Activated CD4-positive, alpha-beta memory T cell treated with anti-CD3 and anti-CD28 coated beads, Interleukin-2, amount 10 ng/mL, durations not matched to agents 7 days and 5 days (primary cell): Measurements from ENCODE around the gene PACS1. TPM values are rescaled to one million over a fixed set of nuclear protein-coding genes. Genes with fewer than 3 reads are reported as not detected.

Source experiments
- CTCF ChIA-PET: fragments of 350-600 bp; sonication (Branson Sonifier 250); formaldehyde crosslinking; loops from one replicate; lab custom pipeline; 2021; ENCODE audit warnings: antibody characterized with exemption, inconsistent platforms; lab: Charles Lee
- POLR2A ChIA-PET: fragments of 350-600 bp; sonication (Branson Sonifier 250); formaldehyde crosslinking; loops from one replicate; lab custom pipeline; 2021; ENCODE audit warnings: antibody characterized with exemption; lab: Charles Lee
- DNase-seq: peaks from one replicate; pipeline ENCODE4 v3.0.0-alpha.2; 2020
- H3K27ac Mint-ChIP-seq: one replicate; pipeline ENCODE4 v1.8.0; 2021; ENCODE audit warnings: mild to moderate bottlenecking, mixed read lengths
- H3K27me3 Mint-ChIP-seq: one replicate; pipeline ENCODE4 v1.8.0; 2021; ENCODE audit warnings: mixed read lengths
- H3K36me3 Mint-ChIP-seq: one replicate; pipeline ENCODE4 v1.8.0; 2021; ENCODE audit warnings: low read depth, mixed read lengths
- H3K4me1 Mint-ChIP-seq: one replicate; pipeline ENCODE4 v1.8.0; 2021; ENCODE audit warnings: mixed read lengths
- H3K4me3 Mint-ChIP-seq: one replicate; pipeline ENCODE4 v1.8.0; 2021; ENCODE audit warnings: mild to moderate bottlenecking, mixed read lengths
- H3K9me3 Mint-ChIP-seq: one replicate; pipeline ENCODE4 v1.8.0; 2021; ENCODE audit warnings: mixed read lengths
- total RNA-seq, 2 experiments: library from RNA; stranded (reverse); gene quantifications; one replicate each; pipeline ENCODE4 v1.2.3, GENCODE V29; 2021

Gene PACS1
- total RNA-seq, 2 experiments from 2014 or later, result 86.4 to 95.0 TPM

DNA sequence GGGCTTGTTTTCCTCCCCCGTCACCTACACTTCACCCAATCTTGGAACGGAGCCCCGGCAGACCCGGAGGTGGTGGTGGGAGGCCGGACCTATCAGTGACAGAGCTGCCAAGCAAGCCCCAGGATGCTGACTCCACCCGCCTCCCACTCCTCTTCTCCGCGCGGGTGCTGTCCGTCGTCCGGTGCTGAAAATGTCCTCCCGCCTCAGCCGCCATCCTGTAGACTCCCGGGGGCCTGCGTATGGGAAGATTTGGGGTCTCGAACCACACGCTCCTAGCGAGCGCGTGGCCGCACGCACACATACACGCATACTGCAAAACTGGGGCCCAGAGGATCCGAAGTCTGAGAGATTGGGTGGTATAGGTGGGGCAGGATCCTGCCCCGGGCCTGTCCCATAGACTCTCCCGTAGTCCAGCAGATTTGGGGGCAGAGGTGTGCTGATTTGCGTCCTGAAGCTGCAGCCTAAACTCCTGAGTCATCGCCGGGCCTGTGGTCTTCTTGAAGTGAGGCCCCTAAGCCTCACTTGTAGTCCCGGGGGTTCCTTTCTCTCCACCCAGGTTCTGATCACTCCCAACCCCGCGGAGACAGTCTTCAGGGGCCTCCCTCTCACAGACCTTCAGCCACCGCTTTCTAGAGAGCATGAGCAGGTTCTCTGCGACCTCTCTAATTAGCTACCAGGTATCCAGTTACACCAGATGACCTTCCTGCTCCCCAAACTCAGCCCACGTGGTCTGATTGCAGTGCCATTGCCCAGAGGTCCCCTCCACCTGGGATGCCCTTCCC, 219.7 kb downstream of the PACS1 start:
- peaks cover 29% of the 10 kb centered on the region for H3K27me3 Mint-ChIP-seq
- peak overlapping the region; percentile 78 for H3K27ac Mint-ChIP-seq
- H3K4me1 Mint-ChIP-seq, result peaks cover 42% of the 10 kb centered on the region
- CTCF ChIA-PET, result interaction anchor here (0.8 to 3.8 kb wide), 10 partner anchors 9 to 349 kb away, joined by 3 to 33 read pairs (median 4); partner anchors contain the start of genes MRPL11 and RBM4
- no peaks in the 10 kb centered on the region for H3K9me3 Mint-ChIP-seq
- no peaks in the 10 kb centered on the region for H3K36me3 Mint-ChIP-seq
- POLR2A ChIA-PET, result interaction anchor here (0.6 to 4.4 kb wide), 18 partner anchors 10 to 577 kb away, joined by 3 to 28 read pairs (median 4); partner anchors contain the start of genes BRMS1, CNIH2, RAB1B and RBM4
- peak overlapping the region; percentile 92 for H3K4me3 Mint-ChIP-seq
- peak; percentile 82 for DNase-seq

DNA sequence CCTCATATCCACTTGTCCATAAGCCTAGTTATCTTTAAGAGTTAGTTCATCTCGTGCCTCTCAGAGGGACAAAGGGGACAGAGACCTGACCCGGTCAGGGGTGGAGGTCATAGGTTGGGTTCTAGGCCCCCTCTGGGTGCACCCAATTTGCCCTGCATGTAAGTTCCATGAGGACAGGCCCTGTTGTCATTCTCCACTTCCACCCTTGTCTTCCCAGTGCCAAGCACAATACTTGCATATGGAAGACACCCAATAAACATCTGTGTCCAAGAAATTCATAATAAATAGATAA, 220.2 kb downstream of the PACS1 start:
- no peak overlapping the region for H3K27ac Mint-ChIP-seq
- H3K36me3 Mint-ChIP-seq, result no peaks in the 10 kb centered on the region
- H3K4me1 Mint-ChIP-seq, result peaks cover 42% of the 10 kb centered on the region
- H3K27me3 Mint-ChIP-seq, result peaks cover 29% of the 10 kb centered on the region
- H3K9me3 Mint-ChIP-seq, result no peaks in the 10 kb centered on the region
- POLR2A ChIA-PET, result interaction anchor here (1.0 to 4.4 kb wide), 4 partner anchors 11 to 46 kb away, joined by 3 to 28 read pairs (median 20); partner anchors contain the start of genes CNIH2, RAB1B and RIN1
- peak overlapping the region; percentile 92 for H3K4me3 Mint-ChIP-seq
- no peak for DNase-seq
- CTCF ChIA-PET, result interaction anchor here (1.6 to 2.1 kb wide), 2 partner anchors 25 to 68 kb away, joined by 3 to 5 read pairs; no protein-coding TSS in a partner anchor

- Mint-ChIP-seq H3K36me3 (no peaks in the 10 kb centered on the region), H3K9me3 (no peaks in the 10 kb centered on the region), H3K4me3 (no peak overlapping the region)
Observed at GRCh38 chr11:66291303-66291705, 221.2 kb downstream of the PACS1 start.

DNA sequence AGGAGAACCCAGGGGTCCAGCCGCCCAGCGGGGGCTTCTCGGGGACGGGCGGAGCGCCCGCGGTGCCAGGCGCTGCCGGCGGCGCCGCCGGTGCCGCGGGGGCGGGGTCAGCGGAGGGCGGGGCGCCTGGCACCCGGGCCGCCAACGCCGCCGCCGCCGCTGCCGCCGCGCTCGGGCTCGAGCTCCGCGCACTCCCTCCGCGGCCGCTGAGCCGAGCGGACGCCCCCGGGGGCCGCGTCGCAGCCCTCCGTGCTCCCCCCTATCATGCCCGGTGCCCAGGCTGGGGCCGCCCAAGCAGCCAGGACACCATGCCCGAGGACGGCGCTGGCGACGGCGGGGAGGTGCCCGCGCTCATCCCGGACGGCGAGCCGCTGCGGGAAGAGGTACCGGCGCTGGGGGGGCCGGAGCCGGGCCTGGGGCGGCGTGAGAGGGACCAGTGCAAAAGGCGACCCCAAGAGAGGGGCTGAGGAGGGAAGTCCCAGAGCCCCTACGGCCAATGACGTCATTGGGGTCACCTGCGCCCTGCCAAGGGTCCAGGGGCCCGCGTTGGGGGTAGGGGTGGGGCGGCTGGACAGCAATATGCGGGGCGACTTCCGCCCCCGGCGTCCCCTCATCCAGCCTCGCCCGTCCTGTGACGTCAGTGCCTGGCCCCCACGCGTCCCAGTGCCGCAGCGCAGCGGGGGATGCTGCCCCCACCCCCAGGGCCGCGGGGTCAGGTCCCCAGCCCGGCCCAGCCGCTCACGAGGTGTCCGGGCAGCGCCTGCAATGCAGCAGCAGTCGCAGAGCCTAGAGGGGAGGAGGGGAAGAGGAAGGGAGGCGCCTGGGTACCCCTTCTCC, 221.9 kb downstream of the PACS1 start, which contains the start of gene TMEM151A:
Gene TMEM151A (plus strand): TSS at position 189 of the 837 bp plus-strand sequence. CDS start 120 bp downstream, at position 309.
- POLR2A ChIA-PET, result interaction anchor here (1.1 to 4.4 kb wide), 2 partner anchors 21 to 52 kb away, joined by 4 to 28 read pairs; no protein-coding TSS in a partner anchor
- CTCF ChIA-PET, result interaction anchor here (0.6 to 1.7 kb wide), 3 partner anchors 20 to 138 kb away, joined by 3 to 8 read pairs (median 5); no protein-coding TSS in a partner anchor
- no peak for DNase-seq
- peak within 1 kb of the TSS; percentile 92 for H3K4me3 Mint-ChIP-seq
- H3K36me3 Mint-ChIP-seq, result no peaks in the 10 kb centered on the region
- peaks cover 38% of the 10 kb centered on the region for H3K4me1 Mint-ChIP-seq
- peaks cover 29% of the 10 kb centered on the region for H3K27me3 Mint-ChIP-seq
- H3K27ac Mint-ChIP-seq, result no peak within 1 kb of the TSS
- H3K9me3 Mint-ChIP-seq, result no peaks in the 10 kb centered on the region

More at GRCh38 chr11:66291303-66291705, 221.2 kb downstream of the PACS1 start:
- CTCF ChIA-PET, result interaction anchor here (1.6 to 1.7 kb wide), 2 partner anchors 20 to 69 kb away, joined by 3 to 8 read pairs; no protein-coding TSS in a partner anchor
- no peak for DNase-seq
- H3K27ac Mint-ChIP-seq, result no peak overlapping the region
- POLR2A ChIA-PET, result interaction anchor here (1.1 to 4.4 kb wide), 2 partner anchors 21 to 53 kb away, joined by 4 to 28 read pairs; no protein-coding TSS in a partner anchor
- H3K4me1 Mint-ChIP-seq, result peaks cover 42% of the 10 kb centered on the region
- H3K27me3 Mint-ChIP-seq, result peaks cover 29% of the 10 kb centered on the region

DNA sequence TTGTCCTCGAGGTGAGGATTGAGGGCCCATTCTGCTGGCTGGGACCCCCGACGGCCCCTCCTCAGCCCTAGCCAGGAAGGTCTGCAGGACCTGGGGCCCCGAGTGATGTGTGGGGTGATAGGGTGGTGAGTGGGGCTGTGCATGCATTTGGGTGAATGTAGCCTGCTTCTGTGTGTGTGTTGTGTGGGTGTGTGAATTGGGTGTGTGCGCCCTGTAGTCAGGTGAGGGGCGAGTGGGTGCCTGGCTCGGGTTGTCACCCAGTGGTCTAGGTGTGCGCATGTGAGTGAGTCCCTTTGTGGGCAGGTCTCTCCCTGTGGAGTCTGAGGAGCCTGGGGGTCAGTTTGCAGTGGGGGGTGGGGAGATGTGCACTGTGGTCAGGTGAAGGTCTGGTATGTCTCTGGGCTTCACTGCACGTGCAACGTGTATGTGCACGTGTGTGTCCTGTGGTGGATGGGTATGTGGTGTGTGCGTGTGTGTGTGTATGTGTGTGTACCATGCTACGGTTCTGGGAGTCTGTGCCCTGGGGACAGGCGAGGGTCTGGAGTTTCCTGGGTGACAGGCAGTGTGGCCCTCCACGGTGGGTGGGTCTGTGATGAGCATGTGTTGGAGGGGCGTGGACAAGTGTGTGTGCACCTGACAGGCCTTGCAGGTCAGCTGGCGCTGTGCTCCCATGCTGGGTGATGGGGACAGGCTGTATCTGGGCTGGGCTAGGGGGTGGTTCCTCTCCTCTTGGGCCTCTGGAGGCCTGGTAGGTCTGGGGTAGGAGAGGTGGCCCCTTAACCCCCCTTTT, 222.7 kb downstream of the PACS1 start:
- no peak for DNase-seq
- Mint-ChIP-seq H3K36me3 (no peaks in the 10 kb centered on the region), H3K9me3 (no peaks in the 10 kb centered on the region), H3K4me3 (peak overlapping the region; percentile 17), H3K27ac (no peak overlapping the region), H3K4me1 (peaks cover 30% of the 10 kb centered on the region), H3K27me3 (peaks cover 29% of the 10 kb centered on the region)
- CTCF ChIA-PET, result no interaction called here
- POLR2A ChIA-PET, result no interaction called here

DNA sequence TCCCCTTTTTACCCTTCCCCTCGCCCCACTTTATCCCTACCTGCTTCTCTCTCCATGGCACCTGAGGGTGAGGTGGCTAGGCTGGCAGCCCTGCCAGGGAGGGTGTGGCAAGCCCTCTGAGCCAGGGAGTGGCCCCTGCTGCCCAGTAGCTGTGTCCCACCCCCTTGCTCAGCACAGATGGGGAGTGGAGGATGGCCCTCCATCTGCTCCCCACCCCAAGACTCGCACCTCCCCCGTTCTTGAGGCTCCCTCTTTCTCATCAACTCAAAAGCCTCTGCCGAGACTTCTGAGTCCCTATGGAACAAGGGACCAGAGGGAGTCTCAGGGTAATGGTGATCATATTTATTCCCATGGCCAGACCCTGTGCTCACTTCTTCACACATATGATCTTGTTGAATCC, 223.3 kb downstream of the PACS1 start:
- no peak overlapping the region for H3K27ac Mint-ChIP-seq
- CTCF ChIA-PET, result no interaction called here
- no peaks in the 10 kb centered on the region for H3K36me3 Mint-ChIP-seq
- H3K4me3 Mint-ChIP-seq, result no peak overlapping the region
- no peak for DNase-seq
- H3K27me3 Mint-ChIP-seq, result peaks cover 29% of the 10 kb centered on the region
- peaks cover 26% of the 10 kb centered on the region for H3K4me1 Mint-ChIP-seq
- POLR2A ChIA-PET, result no interaction called here
- no peaks in the 10 kb centered on the region for H3K9me3 Mint-ChIP-seq

- no peak overlapping the region for H3K27ac Mint-ChIP-seq
- ChIA-PET CTCF (no interaction called here), POLR2A (no interaction called here)
- H3K27me3 Mint-ChIP-seq, result peaks cover 29% of the 10 kb centered on the region
- no peaks in the 10 kb centered on the region for H3K9me3 Mint-ChIP-seq
- DNase-seq, result no peak
- peaks cover 24% of the 10 kb centered on the region for H3K4me1 Mint-ChIP-seq
- H3K4me3 Mint-ChIP-seq, result no peak overlapping the region
- H3K36me3 Mint-ChIP-seq, result no peaks in the 10 kb centered on the region
Observed at GRCh38 chr11:66293777-66294625, 223.9 kb downstream of the PACS1 start.

Other genes starting within 250 kb of the PACS1 start
- gene SNX32, start 236.3 kb upstream of the PACS1 start, total RNA-seq, result 1 to 10 TPM in 1 of 2 experiments, under 1 TPM in 1; 0.83 to 1.6 TPM
- 1,000 to 10,000 TPM; 1,733 to 1,734 TPM for gene CFL1, start 212.1 kb upstream of the PACS1 start, total RNA-seq
- 10 to 100 TPM; 86.9 to 91.9 TPM for gene MUS81, start 209.8 kb upstream of the PACS1 start, total RNA-seq
- 10 to 100 TPM; 13.8 to 14.7 TPM for gene EFEMP2, start 197.5 kb upstream of the PACS1 start, total RNA-seq
- 10 to 100 TPM; 75.9 to 80.5 TPM for gene CTSW, start 190.4 kb upstream of the PACS1 start, total RNA-seq
- 10 to 100 TPM; 71.7 to 77.4 TPM for gene FIBP, start 181.8 kb upstream of the PACS1 start, total RNA-seq
- 10 to 100 TPM; 53.2 to 55.8 TPM for gene CCDC85B, start 179.6 kb upstream of the PACS1 start, total RNA-seq
- gene FOSL1, start 169.9 kb upstream of the PACS1 start, total RNA-seq, result 1 to 10 TPM; 4.5 to 5.0 TPM
- gene C11orf68, start 151.2 kb upstream of the PACS1 start, total RNA-seq, result 10 to 100 TPM; 34.1 to 34.2 TPM
- gene DRAP1, start 150.8 kb upstream of the PACS1 start, total RNA-seq, result 100 to 1,000 TPM; 162 to 180 TPM
- not detected for gene TSGA10IP, start 124.8 kb upstream of the PACS1 start, total RNA-seq
- gene SART1, start 108.5 kb upstream of the PACS1 start, total RNA-seq, result 10 to 100 TPM; 59.5 to 61.5 TPM
- 10 to 100 TPM; 43.6 to 45.9 TPM for gene EIF1AD, start 68.1 kb upstream of the PACS1 start, total RNA-seq
- gene BANF1, start 67.8 kb upstream of the PACS1 start, total RNA-seq, result 100 to 1,000 TPM; 191 to 196 TPM
- under 1 TPM; 0.30 to 0.65 TPM for gene CST6, start 58.3 kb upstream of the PACS1 start, total RNA-seq
- gene CATSPER1, start 43.8 kb upstream of the PACS1 start, total RNA-seq, result under 1 TPM; 0.33 to 0.58 TPM
- not detected for gene GAL3ST3, start 21.1 kb upstream of the PACS1 start, total RNA-seq
- 100 to 1,000 TPM; 230 to 241 TPM for gene SF3B2, start 17.9 kb upstream of the PACS1 start, total RNA-seq
- 10 to 100 TPM; 32.8 to 33.9 TPM for gene KLC2, start 187.4 kb downstream of the PACS1 start, total RNA-seq
- gene RAB1B, start 198.4 kb downstream of the PACS1 start, total RNA-seq, result 100 to 1,000 TPM; 146 to 150 TPM
- gene CNIH2, start 207.9 kb downstream of the PACS1 start, total RNA-seq, result 1 to 10 TPM; 1.9 to 2.1 TPM
- 10 to 100 TPM; 49.5 to 52.5 TPM for gene YIF1A, start 218.9 kb downstream of the PACS1 start, total RNA-seq
- gene TMEM151A, start 221.6 kb downstream of the PACS1 start, total RNA-seq, result not detected
- gene CD248, start 246.8 kb downstream of the PACS1 start, total RNA-seq, result not detected